CD4-positive, alpha-beta T cell treated with Interferon alpha-2 for 1 hour (primary cell): ENCODE data around the gene MYO3A.

Experiments used
- DNase-seq, 2 donors: peaks; one replicate each; pipeline ENCODE4 v3.0.0-alpha.2; 2020 to 2022

The MYO3A gene

GRCh38 chr10:26215935-26216584 is 282.0 kb downstream of the MYO3A start:
- no peak for DNase-seq

GRCh38 chr10:26216585-26217395 is 282.8 kb downstream of the MYO3A start, which contains the start of gene GAD2:
TSS of gene GAD2 (plus strand) at chr10:26216774. CDS start at chr10:26216810, 36 bp downstream.
- no peak for DNase-seq

GRCh38 chr10:26217396-26218086 is 283.5 kb downstream of the MYO3A start:
- no peak for DNase-seq

GRCh38 chr10:26219676-26220075 is 285.6 kb downstream of the MYO3A start:
- no peak for DNase-seq

- no peak for DNase-seq
These were observed 286.9 kb downstream of the MYO3A start for GRCh38 chr10:26220901-26221300.

GRCh38 chr10:26221541-26221940 is 287.5 kb downstream of the MYO3A start:
- no peak for DNase-seq

- DNase-seq, result no peak
These were observed 288.5 kb downstream of the MYO3A start for GRCh38 chr10:26222563-26222962.

GRCh38 chr10:26225322-26225721 is 291.3 kb downstream of the MYO3A start:
- DNase-seq, result no peak

- DNase-seq, result no peak
These were observed 293.8 kb downstream of the MYO3A start for GRCh38 chr10:26227786-26228185.

GRCh38 chr10:26232174-26232573 is 298.1 kb downstream of the MYO3A start:
- no peak for DNase-seq

GRCh38 chr10:26235761-26236160 is 301.7 kb downstream of the MYO3A start:
- no peak for DNase-seq

GRCh38 chr10:26238378-26238777 is 304.3 kb downstream of the MYO3A start:
- no peak for DNase-seq

- no peak for DNase-seq
These were observed 308.8 kb downstream of the MYO3A start for GRCh38 chr10:26242706-26243350.

- no peak for DNase-seq
These were observed 309.3 kb downstream of the MYO3A start for GRCh38 chr10:26243351-26243720.

GRCh38 chr10:26249681-26250080 is 315.7 kb downstream of the MYO3A start:
- no peak for DNase-seq

- DNase-seq, result no peak
These were observed 317.9 kb downstream of the MYO3A start for GRCh38 chr10:26251925-26252324.

GRCh38 chr10:26254616-26255015 is 320.6 kb downstream of the MYO3A start:
- DNase-seq, result no peak

GRCh38 chr10:26259341-26259740 is 325.3 kb downstream of the MYO3A start:
- DNase-seq, result no peak
